PC-3 (cell line): ENCODE data around the gene IQCK.

ENCODE experiments used
- EZH2 ChIP-seq: fragments of 300-600 bp; sonication (generic); IDR thresholded peaks from one replicate; pipeline ENCODE4 v1.6.1; 2017; ENCODE audit warnings: antibody characterized with exemption, mild to moderate bottlenecking, low read length; ENCODE audit not compliant: unreplicated experiment
- EZH2phosphoT487 ChIP-seq: fragments of 300-600 bp; sonication (generic); IDR thresholded peaks from 2 replicates; pipeline ENCODE4 v1.6.1; 2018; ENCODE audit warnings: mild to moderate bottlenecking, antibody characterized with exemption, low read length, borderline replicate concordance
- TF ChIP-seq, protein P1 (sequence below): fragments of 300-600 bp; sonication (generic); conservative IDR thresholded peaks from 2 replicates; pipeline ENCODE4 v1.5.1; 2017; ENCODE audit warnings: antibody characterized with exemption, low read depth, mild to moderate bottlenecking, low read length

GRCh38 chr16:19689342-19689741 lies 28.7 kb upstream of the IQCK start:
- TF ChIP-seq, protein P1, sequence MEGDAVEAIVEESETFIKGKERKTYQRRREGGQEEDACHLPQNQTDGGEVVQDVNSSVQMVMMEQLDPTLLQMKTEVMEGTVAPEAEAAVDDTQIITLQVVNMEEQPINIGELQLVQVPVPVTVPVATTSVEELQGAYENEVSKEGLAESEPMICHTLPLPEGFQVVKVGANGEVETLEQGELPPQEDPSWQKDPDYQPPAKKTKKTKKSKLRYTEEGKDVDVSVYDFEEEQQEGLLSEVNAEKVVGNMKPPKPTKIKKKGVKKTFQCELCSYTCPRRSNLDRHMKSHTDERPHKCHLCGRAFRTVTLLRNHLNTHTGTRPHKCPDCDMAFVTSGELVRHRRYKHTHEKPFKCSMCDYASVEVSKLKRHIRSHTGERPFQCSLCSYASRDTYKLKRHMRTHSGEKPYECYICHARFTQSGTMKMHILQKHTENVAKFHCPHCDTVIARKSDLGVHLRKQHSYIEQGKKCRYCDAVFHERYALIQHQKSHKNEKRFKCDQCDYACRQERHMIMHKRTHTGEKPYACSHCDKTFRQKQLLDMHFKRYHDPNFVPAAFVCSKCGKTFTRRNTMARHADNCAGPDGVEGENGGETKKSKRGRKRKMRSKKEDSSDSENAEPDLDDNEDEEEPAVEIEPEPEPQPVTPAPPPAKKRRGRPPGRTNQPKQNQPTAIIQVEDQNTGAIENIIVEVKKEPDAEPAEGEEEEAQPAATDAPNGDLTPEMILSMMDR = no peak
- TF ChIP-seq EZH2phosphoT487 (no peak), EZH2 (no peak)
